Inferior parietal cortex (tissue), 1 donor: ENCODE measurements around the gene HSD17B11.
"Not testable (repeated sequence)": the region's sequence is repeated elsewhere in the genome, so short reads cannot be mapped to it uniquely, and the experiment has no call there.

ENCODE experiments used
- DNase-seq: peaks from one replicate; pipeline ENCODE4 v3.0.0-alpha.2; 2016; ENCODE audit errors: extremely low spot score

The HSD17B11 gene

DNA sequence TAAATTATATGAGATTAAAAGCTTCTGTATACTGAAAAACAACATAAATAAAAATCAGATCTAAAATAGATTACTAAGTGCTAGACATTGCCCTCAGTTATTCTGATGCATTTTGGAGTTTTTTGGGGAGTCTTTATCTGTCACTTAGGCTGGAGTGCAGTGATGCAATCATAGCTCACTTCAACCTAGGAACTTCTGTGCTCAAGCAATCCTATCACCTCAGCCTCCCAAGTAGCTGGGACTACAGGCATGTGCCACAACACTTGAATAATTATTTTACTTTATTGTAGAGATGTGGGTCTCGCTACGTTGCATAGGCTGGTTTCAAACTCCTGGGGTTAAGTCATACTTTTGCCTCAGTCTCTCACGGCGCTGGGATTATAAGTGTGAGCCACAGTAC, 31.7 kb downstream of the HSD17B11 start:
- DNase-seq: no peak

DNA sequence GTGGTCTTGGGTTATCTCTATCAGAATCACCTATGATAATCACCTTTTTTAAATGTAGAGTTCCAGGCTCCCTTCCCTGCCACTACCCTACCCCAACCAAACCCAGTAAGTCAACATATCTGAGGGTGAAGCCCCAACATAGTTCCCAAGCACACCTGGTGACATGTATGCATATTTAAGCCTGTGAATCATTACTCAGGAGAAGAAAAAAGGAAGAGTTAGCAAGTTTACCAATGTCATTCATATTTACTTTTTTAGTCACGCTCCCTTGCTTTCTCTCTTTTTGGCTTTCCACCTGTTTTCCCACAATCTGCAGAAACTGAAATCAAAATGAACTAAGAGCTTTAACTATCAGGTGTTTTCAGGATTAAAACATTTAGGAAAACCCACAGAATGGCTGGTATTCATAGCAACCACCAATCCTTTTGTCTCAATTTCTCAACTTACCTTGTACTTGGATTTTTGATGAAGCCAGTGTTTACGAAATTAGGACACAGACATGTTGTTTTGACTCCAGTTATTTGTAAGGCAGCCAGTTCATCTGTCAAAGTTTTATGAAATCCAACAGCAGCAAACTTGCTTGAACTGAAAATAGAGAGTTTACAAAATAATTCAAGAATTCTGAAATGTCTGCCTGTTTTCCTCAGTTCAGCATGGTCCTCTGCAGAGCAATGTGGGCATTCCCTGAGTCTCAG, 34.0 kb downstream of the HSD17B11 start:
- DNase-seq: no peak

DNA sequence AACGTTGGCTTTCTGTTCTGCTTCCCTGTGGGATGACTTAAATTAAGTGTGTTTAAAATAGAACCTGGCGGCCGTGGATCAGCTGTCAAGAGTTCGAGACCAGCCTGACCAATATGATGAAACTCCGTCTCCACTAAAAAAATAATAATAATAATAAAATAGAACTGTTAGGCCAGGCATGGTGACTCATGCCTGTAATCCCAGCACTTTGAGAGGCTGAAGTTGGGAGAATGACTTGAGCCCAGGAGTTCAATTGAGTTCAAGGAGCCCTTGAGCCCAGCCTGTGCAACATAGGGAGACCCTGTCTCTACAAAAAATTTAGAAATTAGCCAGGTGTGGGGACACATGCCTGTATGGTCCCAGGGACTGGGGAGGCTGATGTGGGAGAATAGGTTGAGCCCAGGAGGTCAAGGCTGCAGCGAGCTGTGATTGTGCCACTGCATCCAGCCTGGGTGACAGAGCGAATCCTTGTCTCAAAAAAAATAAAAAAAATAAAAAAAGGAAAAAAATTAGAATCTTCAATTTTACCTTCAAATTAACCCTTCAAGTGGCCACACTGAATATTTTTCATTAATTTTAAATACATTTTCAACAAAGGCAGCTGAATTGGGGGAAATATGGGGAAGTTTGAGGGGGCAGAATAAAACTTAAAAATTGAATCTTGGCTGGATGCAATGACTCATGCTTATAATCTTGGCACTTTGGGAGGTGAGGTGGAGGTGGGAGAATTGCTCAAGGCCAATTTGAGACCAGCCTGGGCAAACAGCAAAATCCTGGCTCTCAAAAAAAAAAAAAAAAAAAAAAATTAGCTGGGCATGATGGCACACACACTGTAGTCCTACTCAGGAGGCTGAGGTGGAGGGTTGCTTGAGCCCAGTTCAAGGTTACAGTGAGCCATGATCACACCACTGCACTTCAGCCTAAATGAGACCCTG, 36.6 kb downstream of the HSD17B11 start:
- DNase-seq: no peak

DNA sequence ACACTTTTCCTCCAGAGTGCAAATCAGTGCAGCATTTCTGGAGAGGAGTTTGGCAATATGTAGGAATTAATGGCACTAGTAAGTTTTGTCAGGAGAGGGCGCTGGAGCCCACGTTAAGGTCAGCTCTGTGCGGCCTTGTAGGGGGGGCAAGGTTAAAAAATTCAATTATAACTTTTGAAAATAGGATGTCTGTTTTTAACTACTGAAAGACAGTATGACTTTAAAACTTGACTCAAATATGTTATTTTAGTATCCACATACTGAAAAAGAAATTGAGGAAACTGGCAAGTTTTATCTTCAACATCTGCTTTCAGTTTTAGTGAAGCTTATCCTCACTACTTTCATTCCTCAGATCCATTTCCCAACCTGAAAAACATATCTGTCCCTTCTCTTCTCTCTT, 37.4 kb downstream of the HSD17B11 start:
- no peak for DNase-seq

DNA sequence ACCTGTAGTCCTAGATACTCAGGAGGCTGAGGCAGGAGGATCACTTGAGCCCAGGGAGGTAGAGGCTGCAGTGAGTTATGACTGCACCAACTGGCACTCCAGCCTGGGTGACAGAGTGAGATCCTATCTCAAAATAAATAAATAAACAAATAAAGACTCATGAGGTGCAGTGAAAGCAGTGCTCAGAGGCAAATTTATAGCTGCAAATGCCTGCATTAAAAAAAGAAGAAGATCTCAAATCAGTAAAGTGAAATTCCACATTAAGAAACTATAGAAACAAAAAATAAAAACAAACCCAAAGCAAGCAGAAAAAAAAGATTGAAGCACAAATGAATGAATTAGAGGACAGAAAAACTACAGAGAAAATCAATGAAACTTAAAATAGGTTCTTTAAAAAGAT, 45.8 kb downstream of the HSD17B11 start:
- no peak for DNase-seq

DNA sequence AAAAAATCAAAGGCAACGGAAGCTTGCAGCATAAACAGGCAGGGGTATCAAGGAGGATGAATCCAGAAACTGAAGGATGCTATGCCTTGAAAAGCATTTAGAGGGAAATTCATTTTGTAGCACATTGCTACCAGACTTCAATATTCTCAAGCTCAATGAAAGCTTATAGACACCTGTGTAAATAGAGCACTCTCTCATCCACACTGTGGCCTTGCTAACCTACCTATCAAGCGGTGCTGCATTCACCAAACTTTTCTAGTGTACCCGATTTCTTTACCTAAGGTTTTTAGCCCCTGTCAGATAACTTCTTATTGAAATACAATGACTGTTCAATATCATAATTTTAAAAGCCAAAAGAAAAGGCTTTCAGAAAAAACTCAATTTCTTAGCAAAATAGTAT, 48.1 kb downstream of the HSD17B11 start:
- no peak for DNase-seq

DNA sequence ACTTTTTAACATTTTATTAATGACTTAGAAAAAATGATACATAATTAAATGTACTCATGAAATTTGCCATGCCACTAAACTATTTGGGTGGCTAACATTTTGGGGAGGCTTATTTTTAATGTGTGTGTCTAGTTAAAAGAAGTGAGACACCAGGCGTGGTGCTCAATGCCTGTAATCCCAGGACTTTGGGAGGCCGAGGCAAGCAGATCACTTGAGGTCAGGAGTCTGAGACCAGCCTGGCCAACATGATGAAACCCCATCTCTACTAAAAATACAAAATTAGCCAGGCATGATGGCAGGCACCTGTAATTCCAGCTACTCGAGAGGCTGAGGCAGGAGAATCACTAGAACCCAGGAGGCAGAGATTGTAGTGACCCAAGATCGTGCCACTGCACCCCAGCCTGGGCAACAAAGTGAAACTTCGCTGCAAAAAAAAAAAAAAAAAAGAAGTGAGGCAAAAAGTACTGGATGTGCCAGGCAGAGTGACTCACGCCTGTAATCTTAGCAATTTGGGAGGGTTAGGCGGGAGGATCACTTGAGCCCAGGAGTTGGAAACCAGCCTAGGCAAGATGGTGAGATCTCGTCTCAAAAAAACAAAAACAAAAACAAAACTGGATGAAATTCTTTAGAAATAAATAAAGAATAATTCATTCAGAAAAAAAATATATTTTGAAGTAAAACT, 48.9 kb downstream of the HSD17B11 start:
- DNase-seq: not testable (repeated sequence)

DNA sequence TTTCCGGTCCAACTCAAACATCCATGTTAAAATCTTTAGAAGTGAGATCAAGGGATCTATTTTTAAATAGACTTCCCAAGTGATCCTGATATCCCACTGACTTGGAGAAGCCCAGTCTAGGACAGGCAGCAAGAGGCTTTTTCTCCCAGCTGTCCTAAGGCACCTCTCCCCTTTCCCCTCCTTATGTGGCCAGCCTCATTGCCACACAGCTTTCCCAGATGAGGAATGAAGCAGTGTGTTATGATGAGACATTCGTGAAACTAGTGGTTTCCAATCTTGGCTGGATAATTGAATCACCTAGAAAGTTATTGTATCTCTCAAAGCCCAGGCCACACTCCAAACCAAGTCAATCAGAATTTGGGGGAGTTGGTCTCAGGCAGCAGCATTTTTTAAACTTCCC, 51.5 kb downstream of the HSD17B11 start:
- DNase-seq: no peak

DNA sequence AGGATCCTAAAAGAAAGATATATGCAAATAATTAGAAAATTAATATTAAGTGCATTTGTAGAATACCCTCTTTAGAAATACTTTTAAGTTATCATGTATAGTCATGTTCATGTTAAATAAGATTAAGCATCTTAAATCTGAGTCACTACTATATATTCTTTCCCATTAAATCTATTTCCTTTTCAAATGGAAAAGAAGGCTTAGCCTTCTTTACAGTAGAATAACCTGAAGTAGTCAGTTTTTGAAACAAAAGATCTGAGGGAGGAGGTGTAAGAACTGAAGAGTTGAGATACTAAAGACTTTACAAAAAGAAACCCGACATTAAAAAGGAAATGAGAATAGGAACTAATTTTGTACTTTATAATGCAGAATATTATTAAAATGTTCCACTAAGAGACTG, 53.6 kb downstream of the HSD17B11 start:
- DNase-seq: no peak

DNA sequence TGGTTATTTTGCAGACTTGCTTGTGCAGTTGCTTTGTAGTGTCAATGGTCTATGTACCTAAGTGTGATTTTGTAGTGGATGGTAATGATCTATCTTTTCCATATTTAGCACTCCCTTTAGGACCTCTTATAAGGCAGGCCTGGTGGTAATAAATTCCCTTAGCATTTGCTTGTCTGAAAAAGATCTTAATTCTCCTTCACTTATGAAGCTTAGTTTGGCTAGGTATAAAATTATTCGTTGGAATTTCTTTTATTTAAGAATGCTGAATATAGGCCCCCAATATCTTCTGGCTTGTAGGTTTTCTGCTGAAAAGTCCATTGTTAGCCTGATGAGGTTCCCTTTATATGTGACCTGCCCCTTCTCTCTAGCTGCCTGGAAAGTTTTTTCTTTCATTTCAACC, 57.7 kb downstream of the HSD17B11 start:
- DNase-seq: no peak

DNA sequence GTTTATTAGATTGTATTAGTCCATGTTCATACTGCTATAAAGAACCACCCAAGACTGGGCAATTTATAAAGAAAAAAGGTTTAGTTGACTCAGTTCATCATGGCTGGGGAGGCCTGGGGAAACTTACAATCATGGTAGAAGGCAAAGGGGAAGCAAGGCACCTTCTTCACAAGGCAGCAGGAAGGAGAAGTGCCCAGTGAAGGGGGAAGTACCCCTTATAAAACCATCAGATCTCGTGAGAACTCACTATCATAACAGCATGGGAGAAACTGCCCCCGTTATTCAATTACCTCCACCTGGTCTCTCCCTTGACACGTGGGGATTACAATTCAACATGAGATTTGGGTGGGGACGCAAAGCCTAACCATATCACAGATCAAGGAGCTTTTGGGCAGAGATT, 60.2 kb downstream of the HSD17B11 start:
- DNase-seq: no peak

DNA sequence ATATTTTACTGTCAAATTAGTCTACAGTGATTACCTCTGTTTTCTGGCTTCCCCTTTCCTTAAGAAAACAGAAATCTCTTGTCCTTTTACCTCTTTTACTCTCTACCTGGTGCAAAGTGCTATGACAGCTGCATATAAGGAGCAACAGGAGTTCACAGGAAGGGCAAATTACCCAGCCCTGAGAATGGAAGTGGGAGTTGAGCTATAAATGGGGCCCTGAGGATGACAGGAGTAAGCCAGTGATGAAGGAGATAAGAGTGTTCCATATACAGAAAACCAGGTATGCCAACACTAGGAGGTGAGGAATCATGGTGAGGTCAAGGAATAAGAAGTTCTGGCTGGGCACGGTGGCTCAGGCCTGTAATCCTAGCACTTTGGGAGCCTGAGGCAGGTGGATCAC, 63.9 kb downstream of the HSD17B11 start:
- DNase-seq: no peak

DNA sequence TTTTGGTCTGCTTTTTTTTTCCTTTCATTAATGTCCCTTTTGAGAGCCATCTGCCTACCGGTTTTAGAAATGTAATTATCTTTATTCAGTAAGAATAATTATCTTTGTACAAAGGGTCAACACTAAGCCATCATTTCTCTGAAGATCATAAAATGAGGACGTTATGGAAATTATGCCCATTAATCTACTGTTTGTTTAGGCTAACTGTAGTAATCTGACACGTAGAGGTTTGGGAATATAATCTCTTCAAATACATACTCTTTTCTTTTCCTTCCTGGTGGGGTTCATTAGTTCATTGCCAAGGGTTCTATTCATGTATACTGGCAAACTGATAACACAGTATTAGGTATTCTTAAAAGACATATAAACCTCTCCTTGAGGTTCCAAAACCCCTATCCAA, 64.5 kb downstream of the HSD17B11 start:
- DNase-seq: no peak

DNA sequence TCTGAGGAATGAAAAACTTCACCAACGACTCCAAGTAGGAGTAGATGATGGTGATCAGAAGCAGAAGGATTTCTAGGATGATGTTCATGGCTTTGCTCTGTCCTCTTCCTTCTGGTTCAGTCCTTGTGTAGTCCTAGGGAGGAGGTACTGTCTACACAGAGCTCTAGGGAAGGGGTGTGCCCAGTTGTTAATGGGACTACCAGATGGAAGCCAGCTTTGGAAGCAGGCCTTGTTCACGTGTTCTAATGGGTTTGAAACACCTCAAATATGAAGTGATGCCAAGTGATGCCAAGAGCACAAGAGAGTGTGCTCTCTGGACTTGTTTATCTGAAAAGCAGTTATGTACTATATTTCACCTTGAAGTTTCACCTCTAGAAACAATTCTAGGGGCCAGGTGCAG, 68.2 kb downstream of the HSD17B11 start, which contains the start of gene HSD17B13:
Gene HSD17B13, minus strand, starts transcription at position 129 of the 400 bp plus-strand sequence. Its CDS starts 41 bp downstream, at position 88.
- no peak for DNase-seq

DNA sequence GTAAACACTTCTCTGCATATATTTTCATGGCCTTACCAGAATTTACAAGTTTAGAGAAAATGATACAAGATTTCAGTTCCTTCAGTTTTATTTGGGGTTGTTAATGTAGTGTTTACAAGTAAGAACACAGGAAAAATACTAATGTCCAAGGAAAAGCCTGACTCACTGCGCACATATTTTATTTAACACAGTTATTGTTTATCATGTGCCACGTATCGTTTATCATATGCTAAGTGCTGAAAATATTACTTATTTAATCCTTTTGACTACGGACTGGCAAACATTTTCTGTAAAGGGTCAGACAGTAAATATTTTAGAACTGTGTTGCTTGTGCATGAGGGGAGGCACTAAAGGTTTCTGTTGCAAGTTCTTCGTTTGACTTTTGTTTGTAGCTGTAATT, 69.1 kb downstream of the HSD17B11 start:
- DNase-seq: no peak

DNA sequence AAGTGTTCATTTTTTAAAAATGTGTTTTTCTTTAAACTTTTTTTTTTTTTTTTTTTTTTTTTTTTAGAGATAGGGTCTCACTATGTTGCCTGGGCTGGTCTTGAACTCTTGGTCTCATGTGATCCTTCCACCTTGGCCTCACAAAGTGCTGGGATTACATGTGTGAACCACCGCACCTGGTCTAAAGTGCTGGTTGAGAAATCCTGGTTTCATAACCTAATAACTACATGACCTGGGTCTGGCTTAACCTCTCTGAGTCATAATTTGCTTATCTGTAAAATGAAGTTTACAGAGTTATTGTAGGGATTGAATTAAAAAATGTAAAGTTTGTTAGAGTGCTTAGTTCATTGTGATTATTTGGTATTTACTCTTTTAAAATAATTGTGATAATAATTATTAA, 73.5 kb downstream of the HSD17B11 start:
- DNase-seq: no peak

DNA sequence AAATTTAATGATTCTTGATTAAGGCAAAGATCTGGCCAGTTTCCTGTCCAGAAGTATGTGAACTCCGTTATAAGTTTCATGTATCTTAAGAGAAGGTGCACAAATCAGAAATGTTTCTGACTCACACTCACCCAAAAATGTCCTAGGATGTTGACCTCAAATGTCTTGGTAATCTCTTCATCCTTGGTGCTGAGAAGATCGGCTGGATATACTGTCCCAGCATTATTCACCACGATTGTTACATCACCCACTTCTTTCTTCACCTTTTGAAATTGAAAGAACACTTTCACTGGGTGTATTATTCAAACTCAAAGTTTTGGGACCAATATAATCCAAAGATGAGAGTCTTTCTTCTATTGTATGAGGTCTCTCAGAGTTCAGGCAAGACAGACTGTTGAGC, 74.0 kb downstream of the HSD17B11 start:
- DNase-seq: no peak

DNA sequence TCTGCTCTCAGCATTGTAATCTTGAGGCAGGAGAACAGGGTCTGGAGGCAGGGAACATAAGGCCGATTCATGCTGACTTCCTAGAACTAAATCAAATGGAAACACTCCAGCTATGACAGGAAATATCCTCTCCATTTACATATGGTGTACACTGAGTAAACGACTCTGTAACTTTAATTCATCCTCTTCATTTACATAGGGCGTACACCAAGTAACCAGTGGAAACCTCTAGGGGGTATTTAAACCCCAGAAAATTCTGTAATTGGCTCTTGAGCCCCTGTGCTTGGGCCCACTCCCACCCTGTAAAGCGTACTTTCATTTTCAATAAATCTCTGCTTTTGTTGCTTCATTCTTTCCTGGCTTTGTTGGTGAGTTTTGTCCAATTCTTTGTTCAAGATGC, 76.0 kb downstream of the HSD17B11 start:
- not testable (repeated sequence) for DNase-seq

DNA sequence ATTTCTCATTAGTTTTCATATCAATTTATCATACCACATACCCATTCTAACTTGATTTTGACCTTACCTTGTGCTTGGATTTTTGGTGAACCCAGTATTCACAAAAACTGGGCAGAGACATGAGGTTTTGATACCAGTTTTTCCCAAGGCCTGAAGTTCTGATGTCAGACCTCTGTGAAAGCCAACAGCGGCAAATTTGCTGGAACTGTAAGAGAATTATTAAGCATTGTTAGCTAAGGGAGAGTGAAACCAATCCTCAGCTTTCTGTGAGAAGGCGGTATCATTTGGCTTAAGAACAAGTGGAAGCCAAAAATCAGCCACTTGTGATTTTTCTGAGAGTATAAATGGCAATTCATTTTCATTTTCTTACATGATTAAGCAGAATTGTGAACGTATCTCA, 77.2 kb downstream of the HSD17B11 start:
- DNase-seq: no peak

DNA sequence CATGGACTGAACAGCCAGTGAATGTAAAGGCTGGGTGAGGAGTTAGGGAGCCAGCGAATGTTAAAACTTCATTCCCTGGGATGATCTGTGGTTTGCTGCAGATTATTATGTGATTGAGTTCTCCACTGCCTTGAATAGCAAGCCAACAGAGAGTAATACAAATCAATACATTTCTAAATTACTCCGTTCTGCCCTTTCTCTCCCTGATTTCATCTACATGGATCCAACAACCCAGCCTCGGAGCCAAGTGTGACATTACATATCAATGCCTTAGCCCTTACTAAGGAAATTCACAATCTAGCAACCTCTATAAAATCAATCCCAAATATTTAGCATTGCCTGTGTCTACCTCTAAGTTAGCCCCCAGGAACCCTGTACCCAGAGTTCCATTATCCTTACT, 79.3 kb downstream of the HSD17B11 start:
- no peak for DNase-seq

DNA sequence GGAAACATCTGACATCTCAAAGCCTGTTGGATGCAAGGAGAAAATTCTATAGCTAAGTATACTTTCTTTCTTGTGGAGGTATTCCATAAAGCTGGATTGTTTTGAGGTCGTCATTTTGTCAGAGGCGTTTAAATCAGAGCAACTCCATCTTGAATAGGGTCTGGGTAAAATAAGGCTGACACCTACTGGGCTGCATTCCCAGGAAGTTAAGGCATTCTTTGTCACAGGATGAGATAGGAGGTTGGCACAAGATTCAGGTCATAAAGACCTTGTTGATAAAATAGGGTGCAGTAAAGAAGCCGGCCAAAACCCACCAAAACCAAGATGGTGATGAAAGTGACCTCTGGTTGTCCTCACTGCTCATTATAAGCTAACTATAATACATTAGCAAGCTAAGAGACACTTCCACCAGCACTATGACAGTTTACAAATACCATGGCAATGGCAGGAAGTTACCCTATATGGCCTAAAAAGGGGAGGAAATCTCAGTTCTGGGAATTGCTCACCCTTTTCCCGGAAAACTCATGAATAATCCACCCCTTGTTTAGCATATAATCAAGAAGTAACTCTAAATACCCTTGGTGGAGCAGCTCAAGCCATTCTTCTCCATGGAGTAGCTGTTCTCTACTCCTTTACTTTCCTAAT, 80.2 kb downstream of the HSD17B11 start:
- DNase-seq: no peak

DNA sequence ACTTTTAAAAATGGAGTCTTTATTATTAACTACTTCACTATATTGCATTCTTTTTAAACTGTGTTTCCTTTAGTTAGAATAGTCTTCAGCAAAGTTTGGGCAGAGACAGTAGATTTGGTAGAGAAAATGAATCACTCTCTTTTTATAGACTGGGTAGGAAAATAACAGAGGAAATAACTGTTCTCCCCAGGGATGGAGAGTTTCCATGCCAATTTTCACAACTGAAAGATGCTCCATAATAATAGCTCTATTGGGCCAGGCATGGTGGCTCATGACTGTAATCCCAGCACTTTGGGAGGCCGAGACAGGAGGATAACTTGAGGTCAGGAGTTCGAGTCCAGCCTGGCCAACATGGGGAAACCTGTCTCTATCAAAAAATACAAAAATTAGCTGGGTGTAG, 81.4 kb downstream of the HSD17B11 start:
- no peak for DNase-seq
